ENCODE measurements around the gene GAL3ST2.
"Not testable (repeated sequence)": the region's sequence is repeated elsewhere in the genome, so short reads cannot be mapped to it uniquely, and the experiment has no call there.

The GAL3ST2 gene

DNA sequence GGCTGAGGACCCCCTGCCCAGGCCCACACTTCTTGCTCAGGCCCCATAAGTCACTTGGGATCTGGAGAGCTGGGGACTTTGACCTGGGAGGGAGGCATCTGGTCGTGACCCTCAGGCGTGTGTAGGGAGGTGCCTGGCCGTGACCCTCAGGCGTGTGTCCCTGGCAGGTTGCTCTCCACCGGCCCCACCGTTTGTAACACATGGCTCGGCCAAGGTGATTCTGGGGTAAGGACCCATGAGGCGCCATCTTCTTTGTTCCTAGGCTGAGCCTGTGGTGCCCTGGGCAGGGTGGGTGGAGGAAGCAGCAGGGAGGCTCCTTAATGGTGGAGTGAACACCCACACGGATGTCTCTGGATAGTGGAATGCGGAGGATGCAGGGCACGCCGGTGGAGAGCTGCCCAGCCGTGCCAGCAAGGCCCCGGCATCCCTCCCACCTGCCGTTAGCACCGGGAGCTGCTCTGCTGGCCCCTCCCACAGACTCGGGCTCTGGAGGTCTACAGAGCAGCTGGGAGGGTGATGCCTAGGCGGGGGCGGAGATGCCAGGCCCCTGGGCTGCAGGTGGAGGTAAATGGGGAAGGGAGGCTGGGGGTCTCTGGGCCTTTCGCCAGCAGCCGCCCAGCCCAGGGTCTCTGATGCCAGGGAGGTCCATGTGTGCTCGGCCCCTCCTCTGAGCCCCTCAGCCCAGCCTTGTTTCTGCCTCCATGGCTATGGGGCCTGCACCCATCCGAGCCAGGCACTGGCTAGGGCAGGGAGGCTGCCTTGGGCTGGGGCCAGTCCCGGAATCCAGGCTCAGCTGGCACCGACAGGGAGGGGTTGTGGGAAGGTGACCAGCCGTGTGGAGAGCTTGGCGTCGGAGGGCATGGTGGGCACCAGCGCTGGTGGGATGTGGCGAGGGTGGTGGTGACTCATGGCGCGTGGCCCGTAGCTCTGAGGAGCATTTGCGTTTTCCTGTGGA, 1.1 kb upstream of the GAL3ST2 start:
- intact Hi-C loops (cut with DNase I; ENCODE audit: low total_unique reads) = no loop called here
- Histone ChIP-seq H3K27me3 (peaks cover 0 to 72% of the 10 kb centered on the region in 2 donors), H3K4me1 (peaks cover 0 to 10% (median 6%) of the 10 kb centered on the region in 4 donors), H3K36me3 (no peaks in the 10 kb centered on the region), H3K27ac (no peak overlapping the region), H3K4me3 (no peak overlapping the region), H3K9me3 (no peaks in the 10 kb centered on the region)
- DNase-seq = peak; percentile 14 to 59
- TF ChIP-seq, protein P1, sequence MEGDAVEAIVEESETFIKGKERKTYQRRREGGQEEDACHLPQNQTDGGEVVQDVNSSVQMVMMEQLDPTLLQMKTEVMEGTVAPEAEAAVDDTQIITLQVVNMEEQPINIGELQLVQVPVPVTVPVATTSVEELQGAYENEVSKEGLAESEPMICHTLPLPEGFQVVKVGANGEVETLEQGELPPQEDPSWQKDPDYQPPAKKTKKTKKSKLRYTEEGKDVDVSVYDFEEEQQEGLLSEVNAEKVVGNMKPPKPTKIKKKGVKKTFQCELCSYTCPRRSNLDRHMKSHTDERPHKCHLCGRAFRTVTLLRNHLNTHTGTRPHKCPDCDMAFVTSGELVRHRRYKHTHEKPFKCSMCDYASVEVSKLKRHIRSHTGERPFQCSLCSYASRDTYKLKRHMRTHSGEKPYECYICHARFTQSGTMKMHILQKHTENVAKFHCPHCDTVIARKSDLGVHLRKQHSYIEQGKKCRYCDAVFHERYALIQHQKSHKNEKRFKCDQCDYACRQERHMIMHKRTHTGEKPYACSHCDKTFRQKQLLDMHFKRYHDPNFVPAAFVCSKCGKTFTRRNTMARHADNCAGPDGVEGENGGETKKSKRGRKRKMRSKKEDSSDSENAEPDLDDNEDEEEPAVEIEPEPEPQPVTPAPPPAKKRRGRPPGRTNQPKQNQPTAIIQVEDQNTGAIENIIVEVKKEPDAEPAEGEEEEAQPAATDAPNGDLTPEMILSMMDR (IDR thresholded peaks at IDR 0.05) = no peak

GRCh38 chr2:241777170-241777685, 606 bp downstream of the GAL3ST2 start:
- Histone ChIP-seq H3K9me3 (no peaks in the 10 kb centered on the region), H3K36me3 (no peaks in the 10 kb centered on the region), H3K4me3 (no peak overlapping the region), H3K4me1 (no peaks in the 10 kb centered on the region), H3K27me3 (peaks cover 0 to 55% of the 10 kb centered on the region in 2 donors), H3K27ac (no peak overlapping the region)
- TF ChIP-seq, protein P1 (IDR thresholded peaks at IDR 0.05) = no peak
- no peak for DNase-seq
- intact Hi-C loops (cut with DNase I; ENCODE audit: low total_unique reads) = no loop called here

DNA sequence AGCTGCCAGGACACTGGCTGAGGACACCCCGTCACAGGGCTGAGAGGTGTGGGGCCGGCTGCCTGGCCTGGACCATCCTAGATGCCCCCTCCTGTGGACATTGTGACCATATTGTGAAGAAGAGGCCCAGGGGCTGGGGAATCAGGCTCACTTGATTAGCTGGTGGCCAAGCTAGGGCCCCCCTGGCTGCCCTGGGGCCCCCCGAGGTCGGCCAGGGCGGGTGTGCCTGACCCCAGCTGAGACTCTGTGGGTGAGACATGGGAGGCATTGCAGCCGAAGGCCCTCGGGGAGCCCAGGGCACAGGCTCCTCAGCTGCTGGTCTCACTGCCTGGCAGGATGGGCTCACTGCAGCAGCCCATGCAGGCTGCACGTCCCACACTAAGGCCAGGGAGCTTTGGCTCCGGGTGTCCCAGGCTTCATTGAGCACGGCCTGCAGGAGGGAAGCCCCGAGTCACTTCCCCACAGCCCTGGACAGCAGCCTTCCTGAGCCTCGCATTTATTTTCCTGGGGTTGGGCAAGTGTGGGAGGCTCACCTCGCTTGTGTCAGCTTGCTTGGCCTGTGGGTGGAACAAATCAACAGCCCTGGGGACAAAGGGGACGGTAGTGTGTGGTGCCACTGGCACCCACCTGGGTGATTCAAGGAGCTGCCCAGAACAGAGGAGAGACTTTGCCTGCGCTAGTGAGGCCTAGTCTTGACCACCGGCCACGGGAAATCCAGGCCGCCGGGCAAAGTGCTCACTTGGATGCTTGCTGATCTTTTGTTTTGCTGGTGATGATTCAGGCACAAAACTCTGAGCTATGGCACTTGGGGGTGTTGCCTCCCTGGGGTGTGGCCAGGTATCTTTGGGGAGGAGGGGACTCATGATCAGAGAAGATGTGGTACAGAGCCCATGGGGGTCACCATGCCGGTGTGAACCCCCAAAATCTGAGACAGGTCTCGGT, 1.3 kb downstream of the GAL3ST2 start:
- no peak overlapping the region for H3K27ac ChIP-seq
- no peaks in the 10 kb centered on the region for H3K4me1 ChIP-seq
- H3K27me3 ChIP-seq = peaks cover 0 to 49% of the 10 kb centered on the region in 2 donors
- TF ChIP-seq, protein P1 (IDR thresholded peaks at IDR 0.05) = no peak
- no peak overlapping the region for H3K4me3 ChIP-seq
- DNase-seq = peak in 1 of 2 donors; percentile 56
- intact Hi-C loops (cut with DNase I; ENCODE audit: low total_unique reads) = no loop called here
- H3K36me3 ChIP-seq = no peaks in the 10 kb centered on the region
- no peaks in the 10 kb centered on the region for H3K9me3 ChIP-seq

GRCh38 chr2:241780939-241781569, 4.4 kb downstream of the GAL3ST2 start:
- no peak overlapping the region for H3K4me3 ChIP-seq
- no peak for DNase-seq
- H3K27me3 ChIP-seq = peaks cover 0 to 18% of the 10 kb centered on the region in 2 donors
- TF ChIP-seq, protein P1 (IDR thresholded peaks at IDR 0.05) = no peak
- H3K27ac ChIP-seq = no peak overlapping the region
- intact Hi-C loops (cut with DNase I; ENCODE audit: low total_unique reads) = no loop called here
- H3K9me3 ChIP-seq = no peaks in the 10 kb centered on the region
- H3K36me3 ChIP-seq = no peaks in the 10 kb centered on the region
- H3K4me1 ChIP-seq = no peaks in the 10 kb centered on the region

DNA sequence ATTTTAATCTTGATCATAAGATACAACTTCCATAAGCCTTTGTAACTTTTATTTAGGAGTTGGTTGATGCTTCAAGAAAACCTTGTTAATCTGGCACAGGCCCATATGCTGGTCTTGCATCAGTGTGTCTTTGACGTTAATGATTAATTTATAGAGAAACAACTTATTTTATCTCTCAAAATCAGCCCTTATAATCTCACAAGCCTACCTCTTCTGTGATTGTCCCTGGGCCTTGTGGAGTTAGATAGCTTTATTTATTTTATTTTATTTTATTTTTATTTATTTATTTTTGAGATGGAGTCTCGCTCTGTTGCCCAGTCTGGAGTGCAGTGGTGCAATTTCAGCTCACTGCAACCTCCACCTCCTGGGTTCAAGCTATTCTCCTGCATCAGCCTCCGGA, 5.4 kb downstream of the GAL3ST2 start:
- H3K27ac ChIP-seq; intact Hi-C loops (cut with DNase I; ENCODE audit: low total_unique reads); H3K9me3 ChIP-seq: not testable (repeated sequence)

More for the DNA sequence above, 5.4 kb downstream of the GAL3ST2 start:
- not testable (repeated sequence) for H3K4me1 ChIP-seq, H3K27me3 ChIP-seq, DNase-seq, H3K4me3 ChIP-seq, H3K36me3 ChIP-seq

Measured in tibial artery (tissue), 4 donors.